ENCODE data around the gene PRR9.
"Not testable (repeated sequence)": the region's sequence is repeated elsewhere in the genome, so short reads cannot be mapped to it uniquely, and the experiment has no call there.

The PRR9 gene, protein sequence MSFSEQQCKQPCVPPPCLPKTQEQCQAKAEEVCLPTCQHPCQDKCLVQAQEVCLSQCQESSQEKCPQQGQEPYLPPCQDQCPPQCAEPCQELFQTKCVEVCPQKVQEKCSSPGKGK

GRCh38 chr1:153217212-153217611 lies at the start of gene PRR9:
Gene PRR9 (plus strand): TSS chr1:153217584. CDS start chr1:153218145, 561 bp downstream.
- DNase-seq (ENCODE audit: low read depth), result no peak

GRCh38 chr1:153168686-153169085 lies 48.7 kb upstream of the PRR9 start:
- no peak for DNase-seq (ENCODE audit: low read depth)

GRCh38 chr1:153174624-153175023 lies 42.8 kb upstream of the PRR9 start:
- no peak for DNase-seq (ENCODE audit: low read depth)

DNA sequence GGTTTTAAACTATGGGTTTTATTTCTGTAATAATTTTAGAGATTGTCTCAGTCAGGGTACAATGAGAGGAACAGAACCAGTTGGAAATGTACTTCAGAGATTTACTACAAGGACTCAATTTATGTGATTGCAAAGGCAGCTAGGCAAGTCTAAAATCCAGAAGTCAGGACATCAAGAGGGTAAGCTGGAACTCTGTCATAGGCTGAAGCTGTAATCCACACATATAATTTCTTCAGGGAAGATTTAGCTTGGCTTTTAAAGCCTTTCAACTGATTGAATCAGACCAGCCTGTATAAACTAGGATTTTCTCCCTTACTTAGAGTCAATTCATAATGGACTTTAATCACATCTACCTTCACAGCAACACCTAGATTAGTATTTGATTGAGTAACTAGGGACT lies 38.5 kb upstream of the PRR9 start:
- DNase-seq (ENCODE audit: low read depth), result no peak

- DNase-seq (ENCODE audit: low read depth), result no peak
These were observed 36.8 kb upstream of the PRR9 start for GRCh38 chr1:153180556-153180955.

DNA sequence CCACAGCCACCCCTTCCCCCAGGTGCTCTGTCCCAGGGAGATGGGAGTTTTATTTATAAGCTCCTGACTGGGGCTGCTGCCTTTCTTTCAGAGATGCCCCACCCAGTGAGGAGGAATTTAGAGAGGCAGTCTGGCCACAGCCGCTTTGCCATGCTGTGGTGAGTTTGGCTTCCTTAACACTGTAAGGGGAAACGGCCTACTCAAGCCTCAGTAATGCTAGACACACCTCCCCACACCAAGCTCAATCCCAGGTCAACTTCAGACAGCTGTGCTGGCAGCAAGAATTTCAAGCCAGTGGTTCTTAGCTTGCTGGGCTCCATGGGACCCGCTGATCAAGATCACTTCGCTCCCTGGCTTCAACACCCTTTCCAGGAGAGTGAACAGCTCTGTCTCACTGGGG lies 29.1 kb upstream of the PRR9 start:
- not testable (repeated sequence) for DNase-seq (ENCODE audit: low read depth)

DNA sequence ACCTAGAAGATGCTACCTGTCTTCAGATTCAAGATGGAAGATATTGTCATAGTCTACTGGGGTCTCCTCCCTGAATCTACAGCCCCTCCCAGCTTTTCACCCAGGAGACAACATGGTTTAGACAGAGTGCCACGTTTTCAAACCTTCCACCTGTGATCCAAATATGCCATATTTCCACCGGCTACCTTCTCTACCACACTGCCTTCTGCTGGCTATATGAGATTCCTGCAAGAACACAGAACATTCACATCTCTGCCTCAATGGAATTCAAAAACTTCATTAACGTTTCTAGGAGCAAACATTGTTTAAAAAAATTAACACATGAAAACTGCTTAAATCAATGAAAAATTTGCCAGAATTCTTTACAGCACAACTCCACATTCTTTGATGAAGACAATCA lies 27.0 kb upstream of the PRR9 start:
- no peak for DNase-seq (ENCODE audit: low read depth)

GRCh38 chr1:153192697-153193096 lies 24.7 kb upstream of the PRR9 start:
- no peak for DNase-seq (ENCODE audit: low read depth)

- DNase-seq (ENCODE audit: low read depth), result no peak
These were observed 22.9 kb upstream of the PRR9 start for GRCh38 chr1:153194331-153195050.

GRCh38 chr1:153195216-153195615 lies 22.2 kb upstream of the PRR9 start:
- no peak for DNase-seq (ENCODE audit: low read depth)

- DNase-seq (ENCODE audit: low read depth), result no peak
These were observed 15.4 kb upstream of the PRR9 start for GRCh38 chr1:153202006-153202405.

- no peak for DNase-seq (ENCODE audit: low read depth)
These were observed 14.3 kb upstream of the PRR9 start, which contains the start of gene LELP1 for GRCh38 chr1:153203130-153203529. Gene LELP1 (plus strand): TSS chr1:153203430. CDS start chr1:153204708, 1,278 bp downstream.

DNA sequence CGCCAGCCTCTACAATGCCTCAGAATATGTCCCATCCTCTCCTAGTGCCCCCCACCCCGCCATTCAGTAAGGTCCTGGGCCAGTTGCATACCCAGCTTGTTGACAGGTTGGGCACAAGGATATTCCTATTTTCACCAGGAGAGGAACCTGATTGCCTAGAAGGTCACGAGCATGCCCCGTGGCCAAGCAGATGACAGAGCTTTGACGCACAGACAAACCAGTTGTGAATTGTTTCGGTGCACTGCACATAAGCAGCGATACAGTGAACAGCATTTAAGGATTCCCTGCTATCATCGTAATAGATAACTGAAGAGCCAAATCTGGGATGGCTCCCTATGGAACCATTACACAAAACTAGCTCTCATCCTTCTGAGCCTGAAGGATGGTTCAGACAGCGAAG lies 10.8 kb upstream of the PRR9 start:
- DNase-seq (ENCODE audit: low read depth), result no peak

DNA sequence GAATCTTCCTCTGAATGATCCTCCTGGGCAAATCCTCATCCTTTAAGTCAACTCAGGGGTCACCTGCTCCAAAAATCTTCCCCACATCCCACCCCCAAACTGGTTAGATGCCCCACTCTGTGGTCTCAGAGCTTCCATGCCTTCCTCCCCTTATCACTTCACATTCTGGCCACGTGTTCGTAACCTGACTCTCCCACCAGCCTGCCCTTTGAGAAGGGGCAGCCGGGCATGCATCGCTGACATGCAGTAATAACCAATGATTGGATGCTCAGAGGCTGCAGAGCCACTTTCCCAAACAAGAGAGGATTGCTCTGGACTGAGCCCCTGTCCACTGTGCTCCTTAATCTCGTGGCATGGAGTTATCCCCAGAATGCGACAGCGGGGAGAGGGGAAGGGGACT lies 7.2 kb upstream of the PRR9 start:
- no peak for DNase-seq (ENCODE audit: low read depth)

- no peak for DNase-seq (ENCODE audit: low read depth)
These were observed 5.2 kb upstream of the PRR9 start for GRCh38 chr1:153212201-153212600.

- no peak for DNase-seq (ENCODE audit: low read depth)
These were observed 3.9 kb upstream of the PRR9 start for GRCh38 chr1:153213519-153213918.

DNA sequence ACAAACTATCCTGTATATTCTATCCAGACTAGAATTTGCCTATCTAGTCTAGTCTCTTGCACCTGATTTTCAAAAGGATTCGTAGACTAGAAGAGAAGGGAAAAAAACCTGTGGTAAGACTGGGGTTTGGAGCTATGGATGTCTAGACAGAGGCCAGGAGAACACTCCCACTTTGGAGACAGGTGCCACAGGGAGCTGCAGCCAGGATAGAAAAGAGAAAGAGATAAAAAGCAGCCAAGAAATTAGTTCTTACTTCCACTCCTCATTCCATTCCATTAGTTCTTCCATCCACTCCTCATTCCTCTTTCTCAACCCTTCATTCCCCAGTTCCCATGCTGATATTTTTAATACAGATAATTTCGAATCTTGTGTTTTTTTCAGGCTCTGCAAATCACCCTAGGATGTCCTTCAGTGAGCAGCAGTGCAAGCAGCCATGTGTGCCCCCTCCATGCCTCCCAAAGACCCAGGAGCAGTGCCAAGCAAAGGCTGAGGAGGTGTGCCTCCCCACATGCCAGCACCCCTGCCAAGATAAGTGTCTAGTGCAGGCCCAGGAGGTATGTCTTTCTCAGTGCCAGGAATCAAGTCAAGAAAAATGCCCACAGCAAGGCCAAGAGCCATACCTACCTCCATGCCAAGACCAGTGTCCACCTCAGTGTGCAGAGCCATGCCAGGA lies 496 bp downstream of the PRR9 start:
- no peak for DNase-seq (ENCODE audit: low read depth)

DNA sequence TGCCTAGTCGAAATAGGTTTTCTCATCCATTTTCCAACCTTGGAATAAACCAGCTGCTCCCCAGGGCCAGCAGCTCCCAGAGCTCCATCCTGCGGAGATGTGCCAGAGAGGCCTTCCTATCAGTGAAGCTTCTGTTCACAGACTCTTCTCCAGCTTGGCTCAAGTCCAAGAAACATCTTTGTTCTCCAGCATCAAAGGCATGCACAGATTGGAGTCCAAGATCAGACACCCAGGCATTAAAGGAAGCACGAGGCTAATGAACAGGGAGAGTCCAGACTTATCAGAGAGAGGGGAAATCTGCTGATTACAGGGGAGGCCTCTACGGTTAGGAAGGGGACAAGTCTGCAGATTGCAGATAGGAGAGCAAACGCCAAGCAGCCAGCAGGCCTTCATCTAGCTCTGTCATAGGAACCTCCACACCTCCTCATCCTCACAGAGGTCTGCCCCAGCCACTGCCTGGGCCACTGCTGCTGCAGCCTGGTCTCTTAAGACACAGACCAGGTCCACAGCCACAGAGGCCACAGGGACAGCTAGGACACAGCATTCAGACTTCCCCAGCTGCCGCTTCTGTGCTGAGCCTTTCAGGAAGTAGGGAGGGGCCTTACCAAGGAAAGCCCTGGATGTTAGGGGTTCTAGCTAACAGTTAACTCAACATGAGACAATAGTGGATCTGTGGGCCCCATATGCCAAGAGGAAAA lies 3.4 kb downstream of the PRR9 start:
- DNase-seq (ENCODE audit: low read depth), result no peak

- DNase-seq (ENCODE audit: low read depth), result not testable (repeated sequence)
These were observed 5.9 kb downstream of the PRR9 start for GRCh38 chr1:153223040-153223891.

DNA sequence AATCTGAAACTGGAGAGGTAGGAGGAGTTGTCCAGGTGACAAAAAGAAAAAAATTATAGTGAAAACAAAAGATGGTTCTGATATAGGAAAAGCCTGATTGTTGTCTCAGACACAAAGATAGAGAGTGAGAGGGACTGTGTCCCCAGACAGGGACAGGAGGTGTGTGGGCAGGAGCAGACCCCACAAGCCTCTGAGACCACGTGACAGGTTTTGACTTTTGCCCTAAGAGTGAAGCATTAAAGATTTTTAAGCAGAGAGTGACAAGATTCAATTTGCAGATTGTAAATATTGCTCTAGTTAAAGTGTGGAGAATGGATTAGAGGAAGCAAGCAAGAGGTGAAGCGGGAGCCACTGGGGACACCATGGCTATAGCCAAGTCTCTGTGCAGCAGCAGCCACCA lies 10.4 kb downstream of the PRR9 start:
- DNase-seq (ENCODE audit: low read depth), result no peak

DNA sequence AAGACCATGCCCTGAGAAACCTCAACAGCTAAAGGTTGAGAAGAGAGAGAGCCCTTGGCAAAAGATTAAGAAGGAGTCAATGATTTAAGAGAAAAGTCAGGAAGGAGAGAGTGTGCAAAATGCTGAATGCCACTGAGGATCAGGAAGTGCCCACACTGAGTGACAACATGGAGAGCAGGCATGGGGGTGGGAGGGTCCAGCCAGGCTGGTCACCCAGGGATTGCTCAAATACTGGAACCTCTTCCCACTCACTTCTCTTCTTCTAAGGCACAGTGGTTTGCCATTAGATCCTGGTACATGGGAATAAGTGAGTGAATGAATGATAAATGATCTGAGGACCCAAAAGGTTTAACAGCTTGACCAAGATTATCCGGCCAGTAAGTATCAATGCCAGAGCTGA lies 11.1 kb downstream of the PRR9 start:
- DNase-seq (ENCODE audit: low read depth), result no peak

Data from GM04503 (cell line).